IMR-90 (cell line): Measurements from ENCODE around the gene ITPR2. TPM values are rescaled to one million over a fixed set of nuclear protein-coding genes. Genes with fewer than 3 reads are reported as not detected.

Experiments used
- ATAC-seq: fragments of 200-7000 bp; cut with Tn5 transposase; 2 replicates; pipeline ENCODE4 v1.9.1; 2020; ENCODE audit warnings: low read depth, mild to moderate bottlenecking, moderate library complexity
- BruUV-seq: library from RNA; stranded (reverse); fragments of 400-500 nt; replicated peaks from 2 replicates; lab custom pipeline; 2021; lab: Mats Ljungman, UMichigan
- CTCF ChIA-PET: fragments of 300-600 bp; formaldehyde crosslinking; extraction: SDS; loops from one replicate; lab custom pipeline; 2021; ENCODE audit warnings: antibody characterized with exemption; lab: Yijun Ruan, JAX
- POLR2A ChIA-PET: fragments of 300-600 bp; sonication (Branson Sonifier 250); formaldehyde crosslinking; loops from one replicate; lab custom pipeline; 2022; ENCODE audit warnings: antibody characterized with exemption; ENCODE audit not compliant: unreplicated experiment; lab: Charles Lee
- DNase-seq: peaks from one replicate; pipeline ENCODE4 v3.0.0; 2013
- H2AFZ ChIP-seq: replicated peaks from 2 replicates; pipeline ENCODE3; 2013; ENCODE audit warnings: low read length, mild to moderate bottlenecking; ENCODE audit not compliant: poor library complexity
- H2AK5ac ChIP-seq: 2 replicates; pipeline ENCODE4 v1.6.1; 2013; ENCODE audit warnings: low read depth, low read length, inconsistent platforms
- H2AK9ac ChIP-seq: replicated peaks from 2 replicates; pipeline ENCODE3; 2013; ENCODE audit warnings: mild to moderate bottlenecking, low read depth, low read length, moderate library complexity; ENCODE audit not compliant: poor library complexity
- H2BK120ac ChIP-seq: 2 replicates; pipeline ENCODE4 v1.6.1; 2013; ENCODE audit warnings: low read depth, low read length, inconsistent platforms
- H2BK15ac ChIP-seq: 3 replicates; pipeline ENCODE4 v1.6.1; 2013; ENCODE audit warnings: low read depth, low read length, inconsistent platforms
- H2BK20ac ChIP-seq: 2 replicates; pipeline ENCODE4 v1.6.1; 2013; ENCODE audit warnings: low read depth, mild to moderate bottlenecking, inconsistent platforms, low read length, moderate library complexity
- H2BK5ac ChIP-seq: 2 replicates; pipeline ENCODE4 v1.6.1; 2013; ENCODE audit warnings: mild to moderate bottlenecking, low read depth, low read length, inconsistent platforms; ENCODE audit not compliant: poor library complexity, severe bottlenecking
- H3K14ac ChIP-seq: replicated peaks from 2 replicates; pipeline ENCODE4 v1.6.1; 2013; ENCODE audit warnings: low read depth, low read length, inconsistent platforms
- H3K18ac ChIP-seq: 2 replicates; pipeline ENCODE4 v1.6.1; 2013; ENCODE audit warnings: low read depth, low read length, control low read depth
- H3K23ac ChIP-seq: 2 replicates; pipeline ENCODE4 v1.6.1; 2013; ENCODE audit warnings: low read depth, low read length, inconsistent platforms
- H3K27ac ChIP-seq: 2 replicates; pipeline ENCODE4 v1.5.1; 2013; ENCODE audit warnings: mild to moderate bottlenecking, control low read depth, low read length; ENCODE audit not compliant: insufficient read depth
- H3K27me3 ChIP-seq: 2 replicates; pipeline ENCODE4 v1.6.1; 2013; ENCODE audit warnings: low read length; ENCODE audit not compliant: control insufficient read depth, insufficient read depth
- H3K36me3 ChIP-seq: 2 replicates; pipeline ENCODE4 v1.6.1; 2013; ENCODE audit warnings: low read length, mixed read lengths; ENCODE audit not compliant: control insufficient read depth, insufficient read depth
- H3K4ac ChIP-seq: 2 replicates; pipeline ENCODE4 v1.6.1; 2013; ENCODE audit warnings: low read depth, low read length, inconsistent platforms
- H3K4me1 ChIP-seq: 2 replicates; pipeline ENCODE4 v1.6.1; 2013; ENCODE audit warnings: low read length, mixed read lengths; ENCODE audit not compliant: control insufficient read depth, insufficient read depth
- H3K4me2 ChIP-seq: 2 replicates; pipeline ENCODE4 v1.6.1; 2013; ENCODE audit warnings: low read depth, mild to moderate bottlenecking, control low read depth, low read length, moderate library complexity
- H3K4me3 ChIP-seq: 2 replicates; pipeline ENCODE4 v1.5.1; 2013; ENCODE audit warnings: low read depth, mild to moderate bottlenecking, control low read depth, low read length, moderate library complexity; ENCODE audit not compliant: insufficient read depth
- H3K56ac ChIP-seq: 2 replicates; pipeline ENCODE4 v1.6.1; 2013; ENCODE audit warnings: low read length, inconsistent platforms; ENCODE audit not compliant: insufficient read depth; ENCODE audit errors: extremely low read depth
- H3K79me1 ChIP-seq, 2 experiments: 2 replicates each; pipeline ENCODE4 v1.6.1; 2013; ENCODE audit warnings: low read length in 2 of 2, inconsistent platforms in 1 of 2, low read depth in 1 of 2
- H3K9ac ChIP-seq: 2 replicates; pipeline ENCODE4 v1.6.1; 2013; ENCODE audit warnings: low read depth, low read length, control low read depth
- H3K9me1 ChIP-seq: 2 replicates; pipeline ENCODE4 v1.6.1; 2013; ENCODE audit warnings: low read length, inconsistent platforms; ENCODE audit not compliant: insufficient read depth
- H3K9me3 ChIP-seq: 2 replicates; pipeline ENCODE4 v1.6.1; 2013; ENCODE audit warnings: low read length; ENCODE audit not compliant: control insufficient read depth, insufficient read depth
- H4K20me1 ChIP-seq: 2 replicates; pipeline ENCODE4 v1.6.1; 2013; ENCODE audit warnings: low read length, inconsistent platforms; ENCODE audit not compliant: insufficient read depth
- H4K5ac ChIP-seq: 2 replicates; pipeline ENCODE4 v1.6.1; 2013; ENCODE audit warnings: mild to moderate bottlenecking, low read depth, low read length, control low read depth
- H4K8ac ChIP-seq, 2 experiments: 2 replicates each; pipeline ENCODE4 v1.6.1; 2013; ENCODE audit warnings: low read depth in 2 of 2, low read length in 2 of 2, control low read depth in 1 of 2, inconsistent platforms in 1 of 2
- H4K91ac ChIP-seq: 2 replicates; pipeline ENCODE4 v1.6.1; 2013; ENCODE audit warnings: low read depth, low read length, inconsistent platforms; ENCODE audit not compliant: insufficient read depth
- BHLHE40 ChIP-seq: fragments of 150-350 bp; IDR thresholded peaks from 2 replicates; pipeline ENCODE4 v1.6.1; 2016; ENCODE audit warnings: mild to moderate bottlenecking, low read depth, low read length
- CHD1 ChIP-seq: IDR thresholded peaks from 2 replicates; pipeline ENCODE4 v1.6.1; 2012; ENCODE audit warnings: low read depth, low read length, improper control_type of control experiment
- CTCF ChIP-seq: conservative IDR thresholded peaks from 2 replicates; pipeline ENCODE4 v1.5.1; 2012; ENCODE audit warnings: mild to moderate bottlenecking, low read depth, low read length, improper control_type of control experiment
- ELK1 ChIP-seq: fragments of 150-350 bp; IDR thresholded peaks from 2 replicates; pipeline ENCODE4 v1.6.1; 2016; ENCODE audit warnings: low read depth, mild to moderate bottlenecking, low read length, moderate library complexity, borderline replicate concordance
- MAFK ChIP-seq: IDR thresholded peaks from 2 replicates; pipeline ENCODE4 v1.6.1; 2012; ENCODE audit warnings: low read depth, low read length, improper control_type of control experiment
- MAZ ChIP-seq: IDR thresholded peaks from 2 replicates; pipeline ENCODE4 v1.6.1; 2012; ENCODE audit warnings: low read depth, mild to moderate bottlenecking, low read length, improper control_type of control experiment, moderate library complexity, borderline replicate concordance
- NFE2L2 ChIP-seq: fragments of 150-350 bp; IDR thresholded peaks from 2 replicates; pipeline ENCODE4 v1.6.1; 2016; ENCODE audit warnings: low read depth, mild to moderate bottlenecking, low read length
- POLR2A ChIP-seq: IDR thresholded peaks from 2 replicates; pipeline ENCODE4 v1.6.1; 2012; ENCODE audit warnings: mild to moderate bottlenecking, low read depth, low read length
- SMC3 ChIP-seq: fragments of 150-350 bp; IDR thresholded peaks from 2 replicates; pipeline ENCODE4 v1.6.1; 2016; ENCODE audit warnings: low read depth, mild to moderate bottlenecking, antibody characterized with exemption, low read length, moderate library complexity
- USF2 ChIP-seq: fragments of 150-350 bp; IDR thresholded peaks from 2 replicates; pipeline ENCODE4 v1.6.1; 2017; ENCODE audit warnings: mild to moderate bottlenecking, antibody characterized with exemption, low read length, low read depth
- WGBS, 2 experiments: methylation state at CpG; one replicate each; pipeline versions ENCODE4 v1.1.5 to v1.1.7; 2013; ENCODE audit warnings: missing lambda C conversion rate in 2 of 2; ENCODE audit not compliant: insufficient read length in 1 of 2; ENCODE audit errors: extremely low coverage in 2 of 2; 5-methylcytosine and 5-hydroxymethylcytosine counted together
- dilution Hi-C: fragments of 300-500 bp; cut with HindIII; formaldehyde crosslinking; loops from one replicate; pipeline ENCODE4 v1.14.3; 2018; ENCODE audit warnings: low sequenced_read_pairs; ENCODE audit not compliant: unreplicated experiment
- in situ Hi-C: fragments of 300-500 bp; cut with MboI; formaldehyde crosslinking; loops from 3 replicates; pipeline ENCODE4 v1.14.3; 2019; ENCODE audit warnings: low sequenced_read_pairs, inconsistent platforms, mixed read lengths
- intact Hi-C: fragments of 100-400 bp; cut with micrococcal nuclease; formaldehyde crosslinking; loops from 2 replicates; pipeline ENCODE4 v1.10.0; 2022
- polyA plus RNA-seq, 3 experiments: library from polyadenylated mRNA; depleted of rRNA; stranded (reverse); fragments of >200 nt; gene quantifications; 2 replicates each; pipeline ENCODE4 v1.2.3, GENCODE V29; 2012; ENCODE audit warnings: low replicate concordance in 1 of 3
- total RNA-seq: library from RNA; depleted of rRNA; stranded (reverse); fragments of >200 nt; gene quantifications from 2 replicates; pipeline ENCODE4 v1.2.3, GENCODE V29; 2012

Gene ITPR2
- total and polyA plus RNA-seq, 2 of the 4 experiments (the other 2 are of a cell fraction), result 1.2 to 9.0 TPM

- Histone ChIP-seq H3K14ac (no peak overlapping the region), H3K9ac (no peak overlapping the region), H3K23ac (no peak overlapping the region), H2AK5ac (no peak overlapping the region), H2BK5ac (no peak overlapping the region), H3K4ac (no peak overlapping the region), H3K56ac (no peak overlapping the region), H3K27me3 (no peaks in the 10 kb centered on the region), H3K36me3 (no peaks in the 10 kb centered on the region), H4K91ac (no peak overlapping the region), H2BK20ac (no peak overlapping the region), H3K4me3 (no peak overlapping the region), H2BK15ac (no peak overlapping the region), H2AK9ac (no peak overlapping the region), H2BK120ac (no peak overlapping the region), H3K9me1 (0 out of 2 replicates have a peak, but pooled peaks cover 3% of the 10 kb centered on the region), H3K18ac (no peak overlapping the region), H2AFZ (no peak overlapping the region), H4K8ac (no peak overlapping the region), H4K5ac (no peak overlapping the region), H3K9me3 (no peaks in the 10 kb centered on the region), H4K20me1 (no peaks in the 10 kb centered on the region), H3K4me1 (no peaks in the 10 kb centered on the region), H3K4me2 (no peak overlapping the region), H3K27ac (no peak overlapping the region), H3K79me1 (no peaks in the 10 kb centered on the region)
- ATAC-seq, result no peak
- dilution Hi-C loops (no loop called here), intact Hi-C loops (no loop called here), in situ Hi-C loops (no loop called here)
- WGBS, 2 experiments, result no CpG with 5 or more reads among the region's 4 CpGs
- CTCF ChIA-PET, result no interaction called here
- no peak for DNase-seq
- POLR2A ChIA-PET, result interaction anchor here (0.5 kb wide), 1 partner anchor 182 kb away, joined by 3 read pairs; no protein-coding TSS in a partner anchor
- BruUV-seq, result no TSS peak
- TF ChIP-seq MAZ (no peak), CTCF (no peak), MAFK (no peak), POLR2A (no peak), SMC3 (no peak), NFE2L2 (no peak), USF2 (no peak), BHLHE40 (no peak), CHD1 (no peak), ELK1 (no peak)
These were observed 501.0 kb downstream of the ITPR2 start for GRCh38 chr12:26331960-26332359.
